Astrocyte (in vitro differentiated cells and primary cell): ENCODE measurements around the gene CTIF. TPM values are rescaled to one million over a fixed set of nuclear protein-coding genes. Genes with fewer than 3 reads are reported as not detected.
A peak's percentile ranks its signal among the peaks of the same experiment; 100 is the strongest.

Experiments
- DNase-seq: peaks from one replicate; pipeline ENCODE4 v3.0.0-alpha.2; 2010; ENCODE audit warnings: low read depth
- FAIRE-seq: peaks from 2 replicates; lab custom pipeline; 2011; peaks lifted over from hg19 to GRCh38; lab: Jason Lieb, UNC
- H2AFZ ChIP-seq: 2 replicates; pipeline ENCODE4 v1.6.0; 2012; ENCODE audit warnings: low read depth, low read length, inconsistent platforms
- H3K27ac ChIP-seq: 2 replicates; pipeline ENCODE4 v1.5.1; 2011; ENCODE audit warnings: low read depth, low read length, inconsistent platforms
- H3K27me3 ChIP-seq: 2 replicates; pipeline ENCODE4 v1.6.0; 2011; ENCODE audit warnings: low read length, inconsistent platforms; ENCODE audit not compliant: insufficient read depth
- H3K36me3 ChIP-seq: 2 replicates; pipeline ENCODE4 v1.5.1; 2011; ENCODE audit warnings: low read length, inconsistent platforms; ENCODE audit not compliant: insufficient read depth
- H3K4me1 ChIP-seq: 2 replicates; pipeline ENCODE4 v1.5.1; 2011; ENCODE audit warnings: low read length, inconsistent platforms; ENCODE audit not compliant: insufficient read depth
- H3K4me2 ChIP-seq: 2 replicates; pipeline ENCODE4 v1.6.0; 2012; ENCODE audit warnings: low read length, inconsistent platforms
- H3K4me3 ChIP-seq: 2 replicates; pipeline ENCODE4 v1.5.1; 2011; ENCODE audit warnings: low read depth, mild to moderate bottlenecking, low read length, inconsistent platforms; ENCODE audit not compliant: insufficient read depth
- H3K79me2 ChIP-seq: 2 replicates; pipeline ENCODE4 v1.6.0; 2012; ENCODE audit warnings: mild to moderate bottlenecking, low read length, inconsistent platforms; ENCODE audit not compliant: insufficient read depth
- H3K9ac ChIP-seq: 2 replicates; pipeline ENCODE4 v1.6.0; 2012; ENCODE audit warnings: mild to moderate bottlenecking, low read length, inconsistent platforms
- H3K9me3 ChIP-seq: 2 replicates; pipeline ENCODE4 v1.5.1; 2012; ENCODE audit warnings: low read depth, mild to moderate bottlenecking, low read length, inconsistent platforms; ENCODE audit not compliant: insufficient read depth
- H4K20me1 ChIP-seq: 2 replicates; pipeline ENCODE4 v1.6.0; 2012; ENCODE audit warnings: low read length, inconsistent platforms; ENCODE audit not compliant: insufficient read depth
- H3K27ac Mint-ChIP-seq: one replicate; pipeline ENCODE4 v1.8.0; 2021; ENCODE audit warnings: mild to moderate bottlenecking, mixed read lengths; ENCODE audit not compliant: unreplicated experiment
- H3K27me3 Mint-ChIP-seq: one replicate; pipeline ENCODE4 v1.8.0; 2021; ENCODE audit warnings: low read depth, mixed read lengths; ENCODE audit not compliant: unreplicated experiment
- H3K36me3 Mint-ChIP-seq: one replicate; pipeline ENCODE4 v1.8.0; 2021; ENCODE audit warnings: low read depth, mixed read lengths; ENCODE audit not compliant: unreplicated experiment
- H3K4me1 Mint-ChIP-seq: one replicate; pipeline ENCODE4 v1.8.0; 2021; ENCODE audit warnings: low read depth, mixed read lengths; ENCODE audit not compliant: unreplicated experiment
- H3K4me3 Mint-ChIP-seq: one replicate; pipeline ENCODE4 v1.8.0; 2021; ENCODE audit warnings: mild to moderate bottlenecking, moderate library complexity, mixed read lengths; ENCODE audit not compliant: unreplicated experiment
- H3K9me3 Mint-ChIP-seq: one replicate; pipeline ENCODE4 v1.8.0; 2021; ENCODE audit warnings: mild to moderate bottlenecking, mixed read lengths; ENCODE audit not compliant: unreplicated experiment
- CTCF ChIP-seq: IDR thresholded peaks from 2 replicates; pipeline ENCODE4 v1.5.1; 2011; ENCODE audit warnings: low read depth, mild to moderate bottlenecking, inconsistent platforms, low read length, moderate library complexity; ENCODE audit not compliant: insufficient read depth
- EZH2 ChIP-seq: IDR thresholded peaks from 2 replicates; pipeline ENCODE4 v1.6.1; 2012; ENCODE audit warnings: mild to moderate bottlenecking, low read length, inconsistent platforms; ENCODE audit not compliant: insufficient read depth
- total RNA-seq: library from RNA; stranded (reverse); gene quantifications from 2 replicates; pipeline ENCODE4 v1.2.1, GENCODE V29; 2021

Gene CTIF
- total RNA-seq, 1 donor from 2014 or later = 101 TPM

GRCh38 chr18:48539406-48540250, 797 bp downstream of the CTIF start:
- Mint-ChIP-seq H3K4me1 (peaks cover 47% of the 10 kb centered on the region), H3K4me3 (peak overlapping the region; percentile 91), H3K27me3 (no peaks in the 10 kb centered on the region), H3K36me3 (peaks cover 12% of the 10 kb centered on the region), H3K9me3 (no peaks in the 10 kb centered on the region), H3K27ac (peak overlapping the region; percentile 90)
- Histone ChIP-seq H3K4me2 (peak overlapping the region; percentile 98), H3K27me3 (no peaks in the 10 kb centered on the region), H3K79me2 (peaks cover 53% of the 10 kb centered on the region), H3K4me1 (peaks cover 39% of the 10 kb centered on the region), H3K36me3 (no peaks in the 10 kb centered on the region), H3K27ac (peak overlapping the region; percentile 88), H2AFZ (peak overlapping the region; percentile 65), H4K20me1 (peaks cover 33% of the 10 kb centered on the region), H3K4me3 (peak overlapping the region; percentile 75), H3K9ac (peak overlapping the region; percentile 95), H3K9me3 (no peaks in the 10 kb centered on the region)
- no peak for FAIRE-seq
- no peak for TF ChIP-seq CTCF
- TF ChIP-seq EZH2 = no peak
- peak; percentile 41 for DNase-seq

- H3K4me3 Mint-ChIP-seq = peak overlapping the region; percentile 91
Measured at GRCh38 chr18:48540251-48541025, 1.6 kb downstream of the CTIF start.

More at GRCh38 chr18:48540251-48541025, 1.6 kb downstream of the CTIF start:
- Histone ChIP-seq H3K4me1 (peaks cover 43% of the 10 kb centered on the region), H3K9me3 (no peaks in the 10 kb centered on the region), H2AFZ (peak overlapping the region; percentile 28), H3K36me3 (no peaks in the 10 kb centered on the region), H3K27me3 (no peaks in the 10 kb centered on the region), H3K27ac (peak overlapping the region; percentile 88), H3K4me2 (peak overlapping the region; percentile 98), H3K4me3 (peak overlapping the region; percentile 75), H4K20me1 (peaks cover 41% of the 10 kb centered on the region), H3K9ac (peak overlapping the region; percentile 95), H3K79me2 (peaks cover 62% of the 10 kb centered on the region)
- peaks cover 12% of the 10 kb centered on the region for H3K36me3 Mint-ChIP-seq
- peaks cover 48% of the 10 kb centered on the region for H3K4me1 Mint-ChIP-seq
- H3K9me3 Mint-ChIP-seq = no peaks in the 10 kb centered on the region
- FAIRE-seq = no peak
- TF ChIP-seq CTCF (no peak), EZH2 (no peak)
- DNase-seq = peak; percentile 39
- H3K27ac Mint-ChIP-seq = peak overlapping the region; percentile 83
- no peaks in the 10 kb centered on the region for H3K27me3 Mint-ChIP-seq
